GM23338 (cell line): ENCODE measurements around the gene SORCS2. TPM values are rescaled to one million over a fixed set of nuclear protein-coding genes. Genes with fewer than 3 reads are reported as not detected.

Source experiments
- ATAC-seq: fragments of 200-7000 bp; cut with Tn5 transposase; 3 replicates; pipeline ENCODE4 v1.9.1; 2020
- DNase-seq: peaks from one replicate; pipeline ENCODE4 v3.0.0-alpha.2; 2015; ENCODE audit warnings: low spot score
- H2AFZ ChIP-seq: fragments of 200-600 bp; sonication (generic); 2 replicates; pipeline ENCODE4 v1.8.0; 2016; ENCODE audit warnings: antibody characterized with exemption, mild to moderate bottlenecking, moderate library complexity
- H3F3A ChIP-seq: fragments of 200-600 bp; sonication (generic); replicated peaks from 2 replicates; pipeline ENCODE4 v1.8.0; 2017; ENCODE audit warnings: antibody characterized with exemption, mixed run types, low read depth
- H3K27ac ChIP-seq: fragments of 200-600 bp; sonication (generic); 2 replicates; pipeline ENCODE4 v1.6.1; 2016; ENCODE audit warnings: low read depth
- H3K27me3 ChIP-seq: fragments of 200-600 bp; sonication (generic); 2 replicates; pipeline ENCODE4 v1.8.0; 2016; ENCODE audit warnings: mild to moderate bottlenecking, mixed run types, moderate library complexity; ENCODE audit not compliant: insufficient read depth
- H3K36me3 ChIP-seq: fragments of 200-600 bp; sonication (generic); 2 replicates; pipeline ENCODE4 v1.8.0; 2016; ENCODE audit warnings: mild to moderate bottlenecking; ENCODE audit not compliant: insufficient read depth
- H3K4me1 ChIP-seq: fragments of 200-600 bp; sonication (generic); 2 replicates; pipeline ENCODE4 v1.8.0; 2016; ENCODE audit warnings: mild to moderate bottlenecking, moderate library complexity; ENCODE audit not compliant: insufficient read depth
- H3K4me2 ChIP-seq: fragments of 200-600 bp; sonication (generic); 2 replicates; pipeline ENCODE4 v1.7.1; 2017; ENCODE audit warnings: mixed run types
- H3K4me3 ChIP-seq: fragments of 200-600 bp; sonication (generic); 2 replicates; pipeline ENCODE4 v1.6.1; 2016; ENCODE audit warnings: mixed run types
- H3K79me2 ChIP-seq: fragments of 200-600 bp; sonication (generic); replicated peaks from 2 replicates; pipeline ENCODE4 v1.8.0; 2017; ENCODE audit warnings: mild to moderate bottlenecking; ENCODE audit not compliant: insufficient read depth
- H3K9me2 ChIP-seq: fragments of 200-600 bp; sonication (generic); 2 replicates; pipeline ENCODE4 v1.8.0; 2017; ENCODE audit not compliant: insufficient read depth
- H4K20me1 ChIP-seq: fragments of 200-600 bp; sonication (generic); replicated peaks from 2 replicates; pipeline ENCODE4 v1.8.0; 2017; ENCODE audit warnings: mild to moderate bottlenecking; ENCODE audit not compliant: insufficient read depth
- H3K27ac Mint-ChIP-seq: 2 replicates; pipeline ENCODE4 v1.8.0; 2020; ENCODE audit warnings: inconsistent platforms, mild to moderate bottlenecking, moderate library complexity, mixed read lengths
- H3K27me3 Mint-ChIP-seq: 3 replicates; pipeline ENCODE4 v1.8.0; 2022; ENCODE audit warnings: low read depth, mild to moderate bottlenecking, moderate library complexity, mixed read lengths, inconsistent platforms; ENCODE audit not compliant: insufficient read depth, poor library complexity
- H3K36me3 Mint-ChIP-seq: 3 replicates; pipeline ENCODE4 v1.8.0; 2021; ENCODE audit warnings: low read depth, mild to moderate bottlenecking, inconsistent platforms, moderate library complexity, mixed read lengths
- H3K4me1 Mint-ChIP-seq: 3 replicates; pipeline ENCODE4 v1.8.0; 2020; ENCODE audit warnings: mild to moderate bottlenecking, inconsistent platforms, mixed read lengths
- H3K4me3 Mint-ChIP-seq: 3 replicates; pipeline ENCODE4 v1.8.0; 2021; ENCODE audit warnings: moderate library complexity, mild to moderate bottlenecking, inconsistent platforms, mixed read lengths
- H3K9me3 Mint-ChIP-seq: 3 replicates; pipeline ENCODE4 v1.8.0; 2020; ENCODE audit warnings: moderate library complexity, mild to moderate bottlenecking, inconsistent platforms, mixed read lengths
- CTCF ChIP-seq, 2 experiments: fragments of 200-600 bp in 1 of 2; sonication (generic) in 1 of 2; conservative IDR thresholded peaks; 2 replicates each; pipeline versions ENCODE4 v1.5.1 to v1.6.1; 2016 to 2017; ENCODE audit warnings: antibody characterized with exemption in 2 of 2, low read depth in 2 of 2, mild to moderate bottlenecking in 2 of 2, moderate library complexity in 1 of 2
- ETS1 ChIP-seq: IDR thresholded peaks from 2 replicates; pipeline ENCODE4 v1.6.1; 2016; ENCODE audit warnings: antibody characterized with exemption
- EZH2 ChIP-seq: fragments of 200-600 bp; sonication (generic); IDR thresholded peaks from one replicate; pipeline ENCODE4 v1.8.0; 2017; ENCODE audit warnings: antibody characterized with exemption, mild to moderate bottlenecking, low read depth; ENCODE audit not compliant: unreplicated experiment
- JUNB ChIP-seq: IDR thresholded peaks from one replicate; pipeline ENCODE4 v1.6.1; 2016; ENCODE audit warnings: antibody characterized with exemption; ENCODE audit not compliant: unreplicated experiment
- NANOG ChIP-seq: IDR thresholded peaks from 2 replicates; pipeline ENCODE4 v1.6.1; 2016; ENCODE audit warnings: antibody characterized with exemption, borderline replicate concordance
- ZNF114 ChIP-seq: fragments of 250-450 bp; sonication (Bioruptor Pico); IDR thresholded peaks from 2 replicates; pipeline ENCODE4 v1.5.0; 2020; ENCODE audit warnings: mild to moderate bottlenecking, moderate library complexity
- polyA plus RNA-seq: library from polyadenylated mRNA; unstranded; fragments of >200 nt; fragmentation: Nextera tagmentation; extraction: Ambion mirVana; gene quantifications from 2 replicates; pipeline ENCODE4 v1.2.1, GENCODE V29; 2016
- total RNA-seq: library from RNA; depleted of rRNA; stranded (reverse); fragments of >200 nt; shearing (Covaris generic); gene quantifications from 2 replicates; pipeline ENCODE4 v1.2.3, GENCODE V29; 2014
- TF ChIP-seq, protein P1 (sequence below): IDR thresholded peaks from one replicate; pipeline ENCODE4 v1.6.1; 2018; ENCODE audit warnings: antibody characterized with exemption; ENCODE audit not compliant: unreplicated experiment

SORCS2 gene
- total and polyA plus RNA-seq, 2 experiments from 2014 or later, result 0.47 to 2.4 TPM

DNA sequence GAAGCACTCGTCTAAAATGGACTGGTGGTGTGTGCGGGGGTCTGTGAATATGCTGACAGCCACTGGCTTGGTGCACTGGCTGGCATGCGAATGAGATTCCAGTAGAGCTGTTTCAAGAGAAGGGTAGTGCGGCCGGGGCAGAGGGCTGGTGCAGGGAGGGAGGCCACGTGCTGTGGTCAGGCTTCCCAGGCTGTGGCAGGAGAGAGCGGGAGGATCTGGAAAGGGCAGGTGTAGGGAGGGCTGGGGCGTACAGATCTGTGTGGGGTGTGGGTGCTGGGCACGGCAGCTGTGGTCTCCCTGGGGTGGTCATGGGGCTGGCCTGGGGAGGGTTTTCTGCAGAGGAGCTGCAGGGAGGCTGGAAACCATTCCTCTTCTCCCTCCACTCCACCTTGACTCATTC lies 30.2 kb downstream of the SORCS2 start (continued):
- TF ChIP-seq CTCF (conservative IDR thresholded peaks at IDR 0.05; ENCODE audit: low read depth in 2 of 2), result no peak
- TF ChIP-seq, protein P1, sequence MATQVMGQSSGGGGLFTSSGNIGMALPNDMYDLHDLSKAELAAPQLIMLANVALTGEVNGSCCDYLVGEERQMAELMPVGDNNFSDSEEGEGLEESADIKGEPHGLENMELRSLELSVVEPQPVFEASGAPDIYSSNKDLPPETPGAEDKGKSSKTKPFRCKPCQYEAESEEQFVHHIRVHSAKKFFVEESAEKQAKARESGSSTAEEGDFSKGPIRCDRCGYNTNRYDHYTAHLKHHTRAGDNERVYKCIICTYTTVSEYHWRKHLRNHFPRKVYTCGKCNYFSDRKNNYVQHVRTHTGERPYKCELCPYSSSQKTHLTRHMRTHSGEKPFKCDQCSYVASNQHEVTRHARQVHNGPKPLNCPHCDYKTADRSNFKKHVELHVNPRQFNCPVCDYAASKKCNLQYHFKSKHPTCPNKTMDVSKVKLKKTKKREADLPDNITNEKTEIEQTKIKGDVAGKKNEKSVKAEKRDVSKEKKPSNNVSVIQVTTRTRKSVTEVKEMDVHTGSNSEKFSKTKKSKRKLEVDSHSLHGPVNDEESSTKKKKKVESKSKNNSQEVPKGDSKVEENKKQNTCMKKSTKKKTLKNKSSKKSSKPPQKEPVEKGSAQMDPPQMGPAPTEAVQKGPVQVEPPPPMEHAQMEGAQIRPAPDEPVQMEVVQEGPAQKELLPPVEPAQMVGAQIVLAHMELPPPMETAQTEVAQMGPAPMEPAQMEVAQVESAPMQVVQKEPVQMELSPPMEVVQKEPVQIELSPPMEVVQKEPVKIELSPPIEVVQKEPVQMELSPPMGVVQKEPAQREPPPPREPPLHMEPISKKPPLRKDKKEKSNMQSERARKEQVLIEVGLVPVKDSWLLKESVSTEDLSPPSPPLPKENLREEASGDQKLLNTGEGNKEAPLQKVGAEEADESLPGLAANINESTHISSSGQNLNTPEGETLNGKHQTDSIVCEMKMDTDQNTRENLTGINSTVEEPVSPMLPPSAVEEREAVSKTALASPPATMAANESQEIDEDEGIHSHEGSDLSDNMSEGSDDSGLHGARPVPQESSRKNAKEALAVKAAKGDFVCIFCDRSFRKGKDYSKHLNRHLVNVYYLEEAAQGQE, result no peak

- no peaks in the 10 kb centered on the region for H3F3A ChIP-seq
- no peaks in the 10 kb centered on the region for H3K79me2 ChIP-seq
- no peaks in the 10 kb centered on the region for H3K4me1 Mint-ChIP-seq
- H3K9me2 ChIP-seq, result no peaks in the 10 kb centered on the region
- no peak overlapping the region for H3K4me2 ChIP-seq
- H3K4me1 ChIP-seq, result no peaks in the 10 kb centered on the region
- H3K36me3 ChIP-seq, result no peaks in the 10 kb centered on the region
- DNase-seq, result no peak
- H3K9me3 Mint-ChIP-seq, result no peaks in the 10 kb centered on the region
- no peaks in the 10 kb centered on the region for H3K36me3 Mint-ChIP-seq
- no peak overlapping the region for H3K4me3 Mint-ChIP-seq
- no peaks in the 10 kb centered on the region for H3K27me3 ChIP-seq
- H2AFZ ChIP-seq, result no peak overlapping the region
- H4K20me1 ChIP-seq, result no peaks in the 10 kb centered on the region
- H3K4me3 ChIP-seq, result no peak overlapping the region
- H3K27ac Mint-ChIP-seq, result no peak overlapping the region
- ATAC-seq, result no peak
- peaks cover 8% of the 10 kb centered on the region for H3K27me3 Mint-ChIP-seq
- no peak overlapping the region for H3K27ac ChIP-seq
- TF ChIP-seq ZNF114 (CRISPR knock-in tag), result no peak
- TF ChIP-seq NANOG, result no peak
- no peak for TF ChIP-seq ETS1
- TF ChIP-seq JUNB, result no peak
- TF ChIP-seq CTCF (conservative IDR thresholded peaks at IDR 0.05; ENCODE audit: low read depth in 2 of 2), result no peak
- no peak for TF ChIP-seq EZH2
- TF ChIP-seq, protein P1, result no peak
Observed at GRCh38 chr4:7223541-7223940, 31.2 kb downstream of the SORCS2 start.
